ENCODE results near the gene DNAH2. TPM values are rescaled to one million over a fixed set of nuclear protein-coding genes. Genes with fewer than 3 reads are reported as not detected.

The DNAH2 gene
- polyA plus RNA-seq, 1 of the 3 experiments (the other 2 are of a cell fraction): 0.13 TPM

GRCh38 chr17:7763919-7764318, 46.4 kb downstream of the DNAH2 start:
- no peak for DNase-seq
- H3K4me3 ChIP-seq (ENCODE audit: low read depth in 2 of 2, low read length in 1 of 2): no peak overlapping the region
- H3K36me3 ChIP-seq (replicated peaks in 1 of 2; ENCODE audit: control insufficient read depth in 1 of 2, insufficient read depth in 2 of 2, low read length in 1 of 2): no peaks in the 10 kb centered on the region
- no peaks in the 10 kb centered on the region for H3K9me2 ChIP-seq
- no peaks in the 10 kb centered on the region for H3K4me1 ChIP-seq (ENCODE audit: control insufficient read depth in 1 of 2, insufficient read depth in 2 of 2, low read depth in 1 of 2, low read length in 1 of 2)
- H3K4me2 ChIP-seq: no peak overlapping the region
- no peaks in the 10 kb centered on the region for H3K79me2 ChIP-seq (ENCODE audit: insufficient read depth)
- H3K27ac ChIP-seq (ENCODE audit: low read depth in 2 of 2, low read length in 1 of 2): no peak overlapping the region
- no peaks in the 10 kb centered on the region; the same call in 1 of the 2 replicates for H3K27me3 ChIP-seq (ENCODE audit: insufficient read depth)
- H3K9me3 ChIP-seq: no peaks in the 10 kb centered on the region
- no peaks in the 10 kb centered on the region for H4K20me1 ChIP-seq (ENCODE audit: insufficient read depth)
- WGBS (ENCODE audit: low lambda C conversion rate): 86% methylated on average over 16 of the region's 16 CpGs
- no peak for TF ChIP-seq YY1 (IDR thresholded peaks at IDR 0.05; ENCODE audit: low read depth)
- no peak for TF ChIP-seq RAD21 (IDR thresholded peaks at IDR 0.05; ENCODE audit: low read length)
- TF ChIP-seq FOXJ3 (CRISPR knock-in tag; IDR thresholded peaks at IDR 0.05): no peak
- no peak for TF ChIP-seq USF1 (IDR thresholded peaks at IDR 0.05; ENCODE audit: borderline replicate concordance, low read depth)
- TF ChIP-seq MXI1 (IDR thresholded peaks at IDR 0.05; ENCODE audit: low read depth, low read length): no peak
- no peak for TF ChIP-seq IRF3 (IDR thresholded peaks at IDR 0.05; ENCODE audit: low read depth, low read length)
- no peaks in the 10 kb centered on the region for H3F3A ChIP-seq (replicated peaks; ENCODE audit: insufficient read depth)
- POLR2A ChIA-PET: no interaction called here
- H2AFZ ChIP-seq (ENCODE audit: low read depth): no peak overlapping the region
- H3K9ac ChIP-seq: no peak overlapping the region
- CTCF ChIA-PET: interaction anchor here (1.2 to 1.5 kb wide), 3 partner anchors 9 to 70 kb away, joined by 3 read pairs; partner anchors contain the start of gene KDM6B

GRCh38 chr17:7767004-7767403, 49.5 kb downstream of the DNAH2 start:
- Histone ChIP-seq H3K9me3 (no peaks in the 10 kb centered on the region), H4K20me1 (ENCODE audit: insufficient read depth) (no peaks in the 10 kb centered on the region), H3K4me3 (ENCODE audit: low read depth in 2 of 2, low read length in 1 of 2) (no peak overlapping the region), H3K27ac (ENCODE audit: low read depth in 2 of 2, low read length in 1 of 2) (no peak overlapping the region), H3K9ac (no peak overlapping the region), H3K4me1 (ENCODE audit: control insufficient read depth in 1 of 2, insufficient read depth in 2 of 2, low read depth in 1 of 2, low read length in 1 of 2) (no peaks in the 10 kb centered on the region), H2AFZ (ENCODE audit: low read depth) (no peak overlapping the region), H3K9me2 (no peaks in the 10 kb centered on the region), H3K79me2 (ENCODE audit: insufficient read depth) (no peaks in the 10 kb centered on the region), H3K27me3 (ENCODE audit: insufficient read depth) (no peaks in the 10 kb centered on the region; the same call in 1 of the 2 replicates), H3K4me2 (no peak overlapping the region), H3K36me3 (replicated peaks in 1 of 2; ENCODE audit: control insufficient read depth in 1 of 2, insufficient read depth in 2 of 2, low read length in 1 of 2) (no peaks in the 10 kb centered on the region), H3F3A (replicated peaks; ENCODE audit: insufficient read depth) (no peaks in the 10 kb centered on the region)
- WGBS (ENCODE audit: low lambda C conversion rate): 80% methylated on average over 10 of the region's 10 CpGs
- CTCF ChIA-PET: interaction anchor here (1.0 to 2.0 kb wide), 5 partner anchors 12 to 223 kb away, joined by 3 to 7 read pairs (median 3); no protein-coding TSS in a partner anchor
- DNase-seq: no peak
- POLR2A ChIA-PET: no interaction called here
- no peak for TF ChIP-seq IRF3 (IDR thresholded peaks at IDR 0.05; ENCODE audit: low read depth, low read length)

GRCh38 chr17:7767405-7768021, 50.0 kb downstream of the DNAH2 start:
- Histone ChIP-seq H3K27ac (ENCODE audit: low read depth in 2 of 2, low read length in 1 of 2) (no peak overlapping the region), H4K20me1 (ENCODE audit: insufficient read depth) (no peaks in the 10 kb centered on the region), H3K36me3 (replicated peaks in 1 of 2; ENCODE audit: control insufficient read depth in 1 of 2, insufficient read depth in 2 of 2, low read length in 1 of 2) (no peaks in the 10 kb centered on the region), H3K79me2 (ENCODE audit: insufficient read depth) (no peaks in the 10 kb centered on the region), H3K9me2 (no peaks in the 10 kb centered on the region), H3K4me2 (no peak overlapping the region), H3F3A (replicated peaks; ENCODE audit: insufficient read depth) (no peaks in the 10 kb centered on the region), H3K9ac (no peak overlapping the region), H3K4me3 (ENCODE audit: low read depth in 2 of 2, low read length in 1 of 2) (no peak overlapping the region), H3K27me3 (ENCODE audit: insufficient read depth) (no peaks in the 10 kb centered on the region; the same call in 1 of the 2 replicates), H2AFZ (ENCODE audit: low read depth) (no peak overlapping the region), H3K4me1 (ENCODE audit: control insufficient read depth in 1 of 2, insufficient read depth in 2 of 2, low read depth in 1 of 2, low read length in 1 of 2) (no peaks in the 10 kb centered on the region), H3K9me3 (no peaks in the 10 kb centered on the region)
- ChIA-PET CTCF (interaction anchor here (1.0 to 2.0 kb wide), 5 partner anchors 12 to 223 kb away, joined by 3 to 7 read pairs (median 3); no protein-coding TSS in a partner anchor), POLR2A (no interaction called here)
- WGBS (ENCODE audit: low lambda C conversion rate): 71% methylated on average over 17 of the region's 17 CpGs
- DNase-seq: no peak
- TF ChIP-seq RXRA (IDR thresholded peaks at IDR 0.05; ENCODE audit: borderline replicate concordance, low read depth) (no peak), USF1 (IDR thresholded peaks at IDR 0.05; ENCODE audit: borderline replicate concordance, low read depth) (no peak), USF2 (IDR thresholded peaks at IDR 0.05; ENCODE audit: borderline replicate concordance, low read depth, low read length) (no peak), NRF1 (IDR thresholded peaks at IDR 0.05; ENCODE audit: low read depth, low read length) (no peak), SMC3 (IDR thresholded peaks at IDR 0.05; ENCODE audit: low read depth, low read length) (no peak), POLR2AphosphoS5 (IDR thresholded peaks at IDR 0.05; ENCODE audit: low read depth, low read length) (no peak), GABPA (IDR thresholded peaks at IDR 0.05; ENCODE audit: low read depth) (no peak), RFX5 (IDR thresholded peaks at IDR 0.05; ENCODE audit: low read length) (no peak)

Measured in SK-N-SH (cell line).